Occipital lobe (tissue), 2 donors: Measurements from ENCODE around the gene ZCWPW1. TPM values are rescaled to one million over a fixed set of nuclear protein-coding genes. Genes with fewer than 3 reads are reported as not detected.
"Not testable (repeated sequence)": the region's sequence is repeated elsewhere in the genome, so short reads cannot be mapped to it uniquely, and the experiment has no call there.

ENCODE experiments used
- DNase-seq: peaks from one replicate; lab custom pipeline; 2025; lab: John Stamatoyannopoulos, UW
- total RNA-seq: library from RNA; depleted of rRNA; stranded (reverse); fragments of >200 nt; gene quantifications from one replicate; pipeline ENCODE4 v1.2.3, GENCODE V29; 2014

Gene ZCWPW1
- total RNA-seq, 1 donor from 2014 or later, result 4.2 TPM

DNA sequence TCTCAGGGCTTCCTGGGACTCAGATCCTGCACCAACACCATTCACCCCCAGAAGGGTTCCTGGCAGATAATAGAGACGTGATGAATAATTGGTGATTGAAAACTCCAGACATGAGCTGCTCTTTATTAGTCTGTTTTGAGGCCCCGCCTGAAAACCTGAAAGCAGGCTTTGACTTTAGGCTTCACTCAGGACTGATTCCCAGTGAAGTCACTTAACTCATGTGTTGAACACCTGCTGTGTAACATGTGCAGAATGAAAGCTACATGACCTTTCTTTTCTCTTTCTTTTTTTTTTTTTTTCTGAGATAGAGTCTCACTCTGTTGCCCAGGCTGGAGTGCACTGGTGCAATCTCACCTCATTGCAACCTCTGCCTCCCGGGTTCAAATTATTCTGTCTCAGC lies 26.7 kb upstream of the ZCWPW1 start:
- DNase-seq, result no peak

- not testable (repeated sequence) for DNase-seq
These were observed 25.4 kb upstream of the ZCWPW1 start for GRCh38 chr7:100453854-100454253.

GRCh38 chr7:100452513-100452912 lies 24.0 kb upstream of the ZCWPW1 start:
- DNase-seq, result no peak

- DNase-seq, result no peak
These were observed 20.8 kb upstream of the ZCWPW1 start for GRCh38 chr7:100449190-100449795.

- not testable (repeated sequence) for DNase-seq
These were observed 18.9 kb upstream of the ZCWPW1 start for GRCh38 chr7:100447363-100447762.

DNA sequence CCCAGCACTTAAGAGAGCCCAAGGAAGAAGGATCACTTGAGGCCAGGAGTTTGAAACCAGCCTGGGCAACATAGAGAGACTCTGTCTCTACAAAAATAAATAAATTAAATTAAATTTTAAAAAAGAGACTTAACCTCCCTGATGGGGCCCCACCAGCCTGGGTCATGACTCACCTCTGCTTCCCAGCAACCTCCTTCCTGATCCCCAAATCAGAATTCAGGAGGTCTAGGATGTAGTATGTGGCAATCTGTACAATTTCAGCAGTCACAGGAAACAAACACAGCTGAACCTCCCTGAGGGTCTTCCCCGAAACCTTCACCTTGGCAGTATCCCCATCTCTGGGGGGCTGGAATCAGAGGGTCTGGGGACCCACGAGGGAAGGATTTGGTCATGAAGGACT lies 17.5 kb upstream of the ZCWPW1 start:
- DNase-seq, result no peak

- DNase-seq, result no peak
These were observed 16.1 kb upstream of the ZCWPW1 start for GRCh38 chr7:100444311-100445278.

- DNase-seq, result no peak
These were observed 14.8 kb upstream of the ZCWPW1 start for GRCh38 chr7:100443096-100443840.

DNA sequence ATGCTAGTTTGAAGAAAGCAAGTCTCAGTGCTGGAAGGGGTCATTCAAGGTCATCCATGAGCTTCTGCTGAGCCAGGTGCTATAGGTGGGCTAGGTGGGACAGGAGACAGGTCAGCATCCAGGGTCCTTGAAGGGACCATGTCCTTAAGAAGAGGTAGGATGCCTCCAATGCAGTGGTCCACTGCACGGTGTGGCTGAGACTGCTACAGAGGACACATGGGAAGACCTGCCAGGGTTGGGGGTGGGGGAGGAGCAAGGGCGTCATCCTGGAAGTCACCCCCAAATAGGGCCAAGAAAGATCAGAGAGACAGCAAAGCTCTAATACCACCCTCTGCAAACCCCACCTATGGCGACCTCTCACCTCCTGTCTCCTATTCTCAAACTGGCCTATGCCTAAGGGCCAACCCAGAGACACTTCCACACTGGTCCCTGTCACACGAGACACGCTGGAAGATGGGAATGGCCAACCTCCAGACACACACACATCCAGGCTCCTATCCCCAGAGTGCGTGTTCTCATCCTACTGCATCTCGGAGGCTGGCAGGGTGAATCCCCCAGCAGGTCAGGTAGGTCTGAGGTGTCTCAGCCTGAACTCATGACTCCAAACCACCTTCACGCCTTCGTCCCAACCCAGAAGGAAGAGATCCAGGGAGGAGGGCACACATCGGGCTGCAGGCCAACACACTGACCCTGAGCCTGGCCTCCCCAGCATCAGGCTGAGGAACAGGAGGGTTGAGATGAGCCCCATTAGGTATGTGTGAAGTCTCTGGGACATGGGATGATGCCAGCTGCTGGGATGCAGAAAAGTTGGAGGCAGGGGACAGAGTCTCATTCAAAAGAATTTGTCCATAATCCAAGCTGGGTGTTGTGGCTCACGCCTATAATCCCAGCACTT lies 13.4 kb upstream of the ZCWPW1 start:
- no peak for DNase-seq

GRCh38 chr7:100439244-100439643 lies 10.7 kb upstream of the ZCWPW1 start:
- not testable (repeated sequence) for DNase-seq

DNA sequence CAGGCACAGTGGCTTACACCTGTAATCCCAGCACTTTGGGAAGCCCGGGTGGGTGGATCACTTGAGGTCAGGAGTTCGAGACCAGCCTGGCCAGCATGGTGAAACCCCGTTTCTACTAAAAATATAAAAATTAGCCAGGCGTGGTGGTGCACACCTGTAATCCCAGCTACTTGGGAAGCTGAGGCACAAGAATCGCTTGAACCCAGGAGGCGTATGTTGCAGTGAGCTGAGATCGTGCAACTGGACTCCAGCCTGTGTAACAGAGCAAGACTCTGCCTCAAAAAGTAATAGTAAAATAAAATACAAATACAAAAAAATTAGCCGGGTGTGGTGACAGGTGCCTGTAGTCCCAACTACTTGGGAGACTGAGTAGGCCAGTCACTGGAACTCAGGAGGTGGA lies 10.2 kb upstream of the ZCWPW1 start:
- DNase-seq, result not testable (repeated sequence)

- DNase-seq, result no peak
These were observed 9.7 kb upstream of the ZCWPW1 start for GRCh38 chr7:100438172-100438571.

GRCh38 chr7:100437150-100438100 lies 8.9 kb upstream of the ZCWPW1 start:
- DNase-seq, result no peak

GRCh38 chr7:100435401-100436304 lies 7.2 kb upstream of the ZCWPW1 start:
- DNase-seq, result no peak

- DNase-seq, result no peak
These were observed 6.0 kb upstream of the ZCWPW1 start for GRCh38 chr7:100434297-100435144.

- no peak for DNase-seq
These were observed 5.2 kb upstream of the ZCWPW1 start for GRCh38 chr7:100433592-100434296.

DNA sequence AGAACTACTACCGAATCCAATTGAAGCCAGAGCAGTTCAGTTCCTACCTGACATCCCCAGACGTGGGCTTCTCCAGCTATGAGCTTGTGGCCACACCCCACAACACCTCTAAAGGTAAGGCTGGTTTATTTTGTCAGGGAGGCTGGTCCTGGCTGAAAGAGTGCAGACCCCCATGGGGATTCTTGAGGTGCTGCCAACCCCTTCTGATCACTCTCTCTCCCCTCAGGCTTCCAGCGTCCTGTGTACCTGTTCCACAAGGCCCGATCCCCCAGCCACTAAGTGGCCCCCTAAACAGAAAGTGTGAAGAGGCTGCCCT lies 4.7 kb upstream of the ZCWPW1 start:
- no peak for DNase-seq
